GM18519 (cell line): ENCODE data around the gene CD19.
"Not testable (repeated sequence)": the region's sequence is repeated elsewhere in the genome, so short reads cannot be mapped to it uniquely, and the experiment has no call there.

Source experiments
- ATAC-seq: cut with Tn5 transposase; IDR thresholded peaks from one replicate; pipeline ENCODE4 v1.9.1; 2021; ENCODE audit warnings: mild to moderate bottlenecking, moderate library complexity; ENCODE audit not compliant: unreplicated experiment, low FRiP score

Gene CD19

GRCh38 chr16:28980330-28980729, 48.6 kb downstream of the CD19 start:
- ATAC-seq: not testable (repeated sequence)

- no peak for ATAC-seq
Measured at GRCh38 chr16:28980929-28981328, 49.2 kb downstream of the CD19 start.

DNA sequence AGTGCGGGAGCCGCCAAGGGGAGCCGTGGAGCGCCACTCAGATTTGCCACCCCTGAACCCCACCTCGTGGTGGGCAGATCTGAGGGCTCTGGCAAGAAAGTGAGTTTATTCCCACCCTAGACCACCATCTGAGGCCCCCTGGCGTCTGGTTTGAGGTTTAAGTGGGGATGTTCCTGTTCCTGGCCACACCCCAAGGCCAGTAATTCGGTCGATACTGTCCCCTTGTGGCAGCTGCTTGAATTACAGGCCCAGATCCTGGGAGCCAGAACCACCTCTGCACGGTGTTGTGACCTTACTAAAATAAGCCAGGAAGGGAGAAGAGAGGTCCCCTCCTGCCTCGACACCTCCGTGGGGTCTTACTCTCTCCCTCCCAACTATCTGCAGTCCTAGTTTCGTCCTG, 49.7 kb downstream of the CD19 start:
- no peak for ATAC-seq

- ATAC-seq: no peak
Measured at GRCh38 chr16:28982418-28982817, 50.6 kb downstream of the CD19 start.

DNA sequence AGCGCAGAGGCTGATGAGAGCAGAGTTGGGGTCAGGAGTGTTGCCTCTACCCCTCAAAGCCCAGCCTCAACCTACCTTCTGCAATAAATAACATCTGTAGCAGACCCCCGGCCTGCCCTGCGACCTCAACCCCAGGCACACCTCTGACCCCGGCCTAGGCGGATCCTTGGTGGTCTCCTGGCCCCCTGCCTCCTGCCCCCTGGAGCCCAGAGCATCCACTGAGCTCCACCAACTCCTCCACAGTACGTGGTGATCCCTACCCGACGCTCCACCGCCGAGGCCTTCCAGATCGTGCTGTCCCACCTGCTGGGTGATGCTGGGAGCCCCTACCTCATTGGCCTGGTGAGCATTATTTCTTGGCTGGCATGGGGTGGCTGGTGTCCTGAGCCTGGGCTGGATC, 51.2 kb downstream of the CD19 start:
- no peak for ATAC-seq

DNA sequence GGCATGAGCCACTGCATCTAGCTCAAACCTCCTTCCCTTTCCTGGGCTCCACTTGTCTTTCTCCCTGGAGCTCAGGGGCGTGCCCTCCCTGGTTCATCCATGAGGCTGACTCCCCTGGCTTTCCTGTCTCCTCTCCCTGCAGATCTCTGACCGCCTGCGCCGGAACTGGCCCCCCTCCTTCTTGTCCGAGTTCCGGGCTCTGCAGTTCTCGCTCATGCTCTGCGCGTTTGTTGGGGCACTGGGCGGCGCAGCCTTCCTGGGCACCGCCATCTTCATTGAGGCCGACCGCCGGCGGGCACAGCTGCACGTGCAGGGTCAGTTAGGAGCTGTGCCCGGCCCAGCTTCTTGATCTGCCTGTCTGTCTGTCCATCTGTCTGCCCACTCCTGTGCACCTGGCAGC, 51.9 kb downstream of the CD19 start:
- ATAC-seq: no peak

GRCh38 chr16:28984091-28984490, 52.3 kb downstream of the CD19 start:
- ATAC-seq: no peak

GRCh38 chr16:28984619-28985135, 52.9 kb downstream of the CD19 start, which contains the start of gene LAT:
Gene LAT, plus strand, starts transcription at chr16:28985052. Its CDS starts 366 bp downstream, at chr16:28985418.
- no peak for ATAC-seq

DNA sequence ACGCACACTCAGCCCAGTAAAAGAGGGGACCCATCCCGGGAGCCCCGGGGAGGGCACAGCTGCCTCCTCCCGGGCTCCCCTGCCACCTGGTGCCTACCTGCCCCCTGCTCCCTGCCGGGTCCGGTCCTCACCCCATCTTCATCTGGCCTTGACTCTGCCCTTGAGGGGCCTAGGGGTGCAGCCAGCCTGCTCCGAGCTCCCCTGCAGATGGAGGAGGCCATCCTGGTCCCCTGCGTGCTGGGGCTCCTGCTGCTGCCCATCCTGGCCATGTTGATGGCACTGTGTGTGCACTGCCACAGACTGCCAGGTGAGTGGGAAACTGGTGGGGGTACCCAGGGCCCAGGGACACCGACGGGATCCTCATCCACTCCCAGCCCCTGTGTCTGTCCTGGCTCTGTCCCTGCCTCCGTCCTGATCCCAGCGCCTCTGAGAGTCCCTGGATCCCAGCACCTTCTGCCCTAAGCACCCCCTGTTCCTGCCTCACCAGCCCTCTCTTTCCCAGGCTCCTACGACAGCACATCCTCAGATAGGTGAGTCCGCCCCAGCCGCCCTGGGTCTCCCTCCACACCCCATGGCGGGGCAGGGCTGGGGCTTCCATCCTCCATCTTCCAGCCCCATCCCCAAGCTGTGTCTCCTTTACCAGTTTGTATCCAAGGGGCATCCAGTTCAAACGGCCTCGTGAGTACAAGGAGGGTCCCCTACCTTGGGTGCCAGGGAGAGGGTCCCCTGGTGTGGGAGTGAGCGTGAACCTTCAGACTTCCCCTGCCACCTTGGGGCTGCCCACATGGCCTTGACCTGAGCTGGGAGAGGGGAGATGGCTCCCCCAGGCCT, 53.7 kb downstream of the CD19 start:
- ATAC-seq: no peak

- no peak for ATAC-seq
Measured at GRCh38 chr16:28986046-28986445, 54.3 kb downstream of the CD19 start.

DNA sequence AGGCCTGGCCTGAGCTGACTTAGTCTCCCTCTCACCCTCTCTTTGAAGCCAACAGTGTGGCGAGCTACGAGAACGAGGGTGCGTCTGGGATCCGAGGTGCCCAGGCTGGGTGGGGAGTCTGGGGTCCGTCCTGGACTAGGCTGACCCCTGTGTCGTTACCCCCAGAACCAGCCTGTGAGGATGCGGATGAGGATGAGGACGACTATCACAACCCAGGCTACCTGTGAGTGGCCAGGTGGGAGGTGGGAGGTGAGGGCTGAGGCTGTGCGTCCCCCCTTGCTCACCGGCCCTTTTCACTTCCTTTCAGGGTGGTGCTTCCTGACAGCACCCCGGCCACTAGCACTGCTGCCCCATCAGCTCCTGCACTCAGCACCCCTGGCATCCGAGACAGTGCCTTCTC, 54.7 kb downstream of the CD19 start:
- no peak for ATAC-seq

GRCh38 chr16:28987170-28987853, 55.5 kb downstream of the CD19 start:
- ATAC-seq: no peak
